ENCODE data around the gene TLE1. TPM values are rescaled to one million over a fixed set of nuclear protein-coding genes. Genes with fewer than 3 reads are reported as not detected.

Gene TLE1
- total and polyA plus RNA-seq, 10 of the 15 experiments (the other 5 are each of a cell fraction or from before 2014, with no cell fraction given) = 0.04 to 0.23 (median 0.10) TPM; not detected in 6

GRCh38 chr9:81591791-81592190 is 97.6 kb downstream of the TLE1 start:
- intact Hi-C loops (cut with micrococcal nuclease; ENCODE audit: unreplicated experiment) = no loop called here
- no peaks in the 10 kb centered on the region for H3K4me1 ChIP-seq (ENCODE audit: control insufficient read depth, insufficient read depth, low read length)
- H3K4me2 ChIP-seq (ENCODE audit: control insufficient read depth, insufficient read depth) = no peak overlapping the region
- TF ChIP-seq ZNF24 (IDR thresholded peaks at IDR 0.05) = no peak
- no peak for TF ChIP-seq POLR2AphosphoS5 (IDR thresholded peaks at IDR 0.05; ENCODE audit: low read length)
- no peak for TF ChIP-seq CREM (IDR thresholded peaks at IDR 0.05; ENCODE audit: low read depth)
- no peak for TF ChIP-seq E2F8 (IDR thresholded peaks at IDR 0.05; ENCODE audit: low read depth, partially characterized antibody)
- TF ChIP-seq ZNF207 (IDR thresholded peaks at IDR 0.05; ENCODE audit: borderline replicate concordance) = no peak
- no peak for TF ChIP-seq PAX5 (IDR thresholded peaks at IDR 0.05; ENCODE audit: borderline replicate concordance, low read depth, low read length)
- no peak for TF ChIP-seq TBL1XR1 (IDR thresholded peaks at IDR 0.05; ENCODE audit: low read depth, low read length)
- TF ChIP-seq CEBPZ (IDR thresholded peaks at IDR 0.05; ENCODE audit: low read depth, low read length) = no peak
- TF ChIP-seq DPF2 (IDR thresholded peaks at IDR 0.05) = no peak
- no peak for TF ChIP-seq FOXM1 (IDR thresholded peaks at IDR 0.05; ENCODE audit: low read depth, low read length)
- no peak for TF ChIP-seq FOXK2 (IDR thresholded peaks at IDR 0.05)
- no peak for TF ChIP-seq HDGF (IDR thresholded peaks at IDR 0.05)
- TF ChIP-seq RAD51 (IDR thresholded peaks at IDR 0.05) = no peak
- no peak for TF ChIP-seq BHLHE40 (IDR thresholded peaks at IDR 0.05; ENCODE audit: borderline replicate concordance in 1 of 2, low read depth in 2 of 2, low read length in 1 of 2)
- TF ChIP-seq SUPT20H (IDR thresholded peaks at IDR 0.05; ENCODE audit: borderline replicate concordance, control insufficient read depth, low read depth, low read length) = no peak
- TF ChIP-seq CBX5 (IDR thresholded peaks at IDR 0.05; ENCODE audit: low read depth) = no peak
- TF ChIP-seq MLLT1 (IDR thresholded peaks at IDR 0.05) = no peak
- no peak for TF ChIP-seq PKNOX1 (IDR thresholded peaks at IDR 0.05)
- H3K9me3 ChIP-seq (replicated peaks; ENCODE audit: control insufficient read depth, insufficient read depth, low read length) = no peaks in the 10 kb centered on the region
- POLR2A ChIA-PET = no interaction called here
- H3K4me3 ChIP-seq = no peak overlapping the region
- no peak overlapping the region for H3K27ac ChIP-seq (ENCODE audit: control insufficient read depth, insufficient read depth)
- H3K36me3 ChIP-seq (ENCODE audit: control insufficient read depth in 2 of 2, insufficient read depth in 2 of 2, low read length in 1 of 2) = no peaks in the 10 kb centered on the region
- 73% methylated on average over 11 of the region's 12 CpGs for WGBS (ENCODE audit: insufficient coverage, insufficient replicate concordance, low lambda C conversion rate, missing lambda C conversion rate)
- SMC1A ChIA-PET (ENCODE audit: uncharacterized antibody, unreplicated experiment) = no interaction called here
- in situ Hi-C loops (cut with MboI) = no loop called here
- H3K79me2 ChIP-seq (ENCODE audit: control insufficient read depth, insufficient read depth, low read length) = no peaks in the 10 kb centered on the region
- H2AFZ ChIP-seq (ENCODE audit: control insufficient read depth, low read depth, low read length) = no peak overlapping the region
- no TSS peak for BruUV-seq (replicated peaks)
- RAD21 ChIA-PET (ENCODE audit: unreplicated experiment) = no interaction called here
- DNase-seq (ENCODE audit: low read depth, low spot score) = no peak
- FAIRE-seq = no peak
- CTCF ChIA-PET = no interaction called here
- no peak for ATAC-seq
- H3K27me3 ChIP-seq (replicated peaks in 1 of 2; ENCODE audit: control insufficient read depth in 2 of 2, insufficient read depth in 2 of 2, low read length in 1 of 2) = no peaks in the 10 kb centered on the region
- no peak overlapping the region for H3K9ac ChIP-seq (ENCODE audit: control insufficient read depth, insufficient read depth, low read length)
- no peaks in the 10 kb centered on the region for H4K20me1 ChIP-seq (ENCODE audit: control insufficient read depth, insufficient read depth)

Data from GM12878 (cell line).